NOMO-1 treated with dmso at 0.1 percent for 144 hours (cell line): ENCODE measurements around the gene BRD7.

ENCODE experiments used
- DNase-seq: peaks from one replicate; lab custom pipeline; 2025; ENCODE audit not compliant: unreplicated experiment; lab: John Stamatoyannopoulos, UW

The BRD7 gene

GRCh38 chr16:50390371-50390771 lies 21.6 kb upstream of the BRD7 start:
- DNase-seq: no peak

- no peak for DNase-seq
These were observed 21.1 kb upstream of the BRD7 start for GRCh38 chr16:50389900-50390299.

- no peak for DNase-seq
These were observed 19.7 kb upstream of the BRD7 start for GRCh38 chr16:50388496-50388895.

GRCh38 chr16:50386774-50387173 lies 18.0 kb upstream of the BRD7 start:
- DNase-seq: no peak

- DNase-seq: no peak
These were observed 17.4 kb upstream of the BRD7 start for GRCh38 chr16:50386139-50386538.

- no peak for DNase-seq
These were observed 15.8 kb upstream of the BRD7 start for GRCh38 chr16:50384500-50385135.

GRCh38 chr16:50381679-50382440 lies 13.1 kb upstream of the BRD7 start:
- DNase-seq: no peak

- DNase-seq: no peak
These were observed 9.6 kb upstream of the BRD7 start for GRCh38 chr16:50378417-50378816.

GRCh38 chr16:50377001-50377400 lies 8.2 kb upstream of the BRD7 start:
- DNase-seq: no peak

- no peak for DNase-seq
These were observed 5.0 kb upstream of the BRD7 start for GRCh38 chr16:50373780-50374179.

GRCh38 chr16:50373345-50373701 lies 4.5 kb upstream of the BRD7 start:
- DNase-seq: no peak

GRCh38 chr16:50372611-50373344 lies 4.0 kb upstream of the BRD7 start:
- DNase-seq: no peak

GRCh38 chr16:50371936-50372595 lies 3.3 kb upstream of the BRD7 start:
- no peak for DNase-seq

GRCh38 chr16:50371036-50371716 lies 2.4 kb upstream of the BRD7 start:
- DNase-seq: no peak

- no peak for DNase-seq
These were observed 481 bp upstream of the BRD7 start for GRCh38 chr16:50369133-50369804.

- DNase-seq: no peak
These were observed 895 bp downstream of the BRD7 start for GRCh38 chr16:50367777-50368409.

GRCh38 chr16:50365791-50366575 lies 2.8 kb downstream of the BRD7 start:
- DNase-seq: no peak

GRCh38 chr16:50363656-50364055 lies 5.1 kb downstream of the BRD7 start:
- DNase-seq: no peak

GRCh38 chr16:50360779-50361178 lies 8.0 kb downstream of the BRD7 start:
- no peak for DNase-seq
